Heart left ventricle (tissue), 16 donors: ENCODE data around the gene LINC01488. TPM values are rescaled to one million over a fixed set of nuclear protein-coding genes. Genes with fewer than 3 reads are reported as not detected.
A peak's percentile ranks its signal among the peaks of the same experiment; 100 is the strongest.

Experiments
- ATAC-seq, 4 donors: fragments of 200-7000 bp; cut with Tn5 transposase; one replicate each; pipeline ENCODE4 v1.9.1; 2020 to 2022; ENCODE audit warnings: moderate library complexity in 4 of 4, mild to moderate bottlenecking in 3 of 4, moderate number of reproducible peaks in 1 of 4
- DNase-seq, 5 donors: peaks; one replicate each; pipeline ENCODE4 v3.0.0-alpha.2; 2020
- H3K27ac ChIP-seq, 12 donors: fragments of 200-600 bp; sonication (generic) in 4 of 12; one replicate each; pipeline versions ENCODE4 v1.5.0 to v1.8.0; 2016 to 2022; ENCODE audit warnings: mild to moderate bottlenecking in 2 of 12
- H3K27me3 ChIP-seq, 9 donors: fragments of 200-600 bp; sonication (generic) in 2 of 9; one replicate each; pipeline versions ENCODE4 v1.5.1 to v1.8.0; 2016 to 2022; ENCODE audit warnings: mild to moderate bottlenecking in 3 of 9
- H3K36me3 ChIP-seq, 9 donors: fragments of 200-600 bp; sonication (generic) in 2 of 9; one replicate each; pipeline versions ENCODE4 v1.5.0 to v1.8.0; 2018 to 2022; ENCODE audit warnings: mild to moderate bottlenecking in 2 of 9
- H3K4me1 ChIP-seq, 12 donors: fragments of 200-600 bp; sonication (generic) in 4 of 12; one replicate each; pipeline versions ENCODE4 v1.5.0 to v1.8.0; 2016 to 2022; ENCODE audit warnings: mild to moderate bottlenecking in 3 of 12
- H3K4me3 ChIP-seq, 12 donors: fragments of 200-600 bp; sonication (generic) in 4 of 12; one replicate each; pipeline versions ENCODE4 v1.5.0 to v1.8.0; 2017 to 2022; ENCODE audit warnings: mild to moderate bottlenecking in 9 of 12, moderate library complexity in 4 of 12
- H3K9me3 ChIP-seq, 12 donors: fragments of 200-600 bp; sonication (generic) in 4 of 12; one replicate each; pipeline versions ENCODE4 v1.5.0 to v1.8.0; 2016 to 2022; ENCODE audit warnings: mild to moderate bottlenecking in 1 of 12
- POLR2A ChIP-seq, 2 donors: fragments of 450-650 bp; IDR thresholded peaks; one replicate each; pipeline ENCODE4 v1.6.1; 2017; ENCODE audit warnings: antibody characterized with exemption in 2 of 2, mild to moderate bottlenecking in 2 of 2, moderate library complexity in 2 of 2
- WGBS, 4 donors: extraction: QIAGEN DNeasy Blood & Tissue Kit in 2 of 4; methylation state at CpG; one replicate each; pipeline versions ENCODE4 v1.1.5 to v1.1.7; 2013 to 2018; 5-methylcytosine and 5-hydroxymethylcytosine counted together
- intact Hi-C, 10 donors: fragments of 100-400 bp; cut with DNase I; formaldehyde crosslinking; loops; one replicate each; pipeline versions ENCODE4 v1.11.1 to v1.14.2; 2022
- polyA plus RNA-seq, 2 donors: library from polyadenylated mRNA; stranded (reverse); fragments of 200-250 nt; gene quantifications; one replicate each; pipeline ENCODE4 v1.2.3, GENCODE V29; 2013
- total RNA-seq, 9 donors: library from RNA; depleted of rRNA in 2 of 9; stranded (reverse); fragments of >200 nt in 2 of 9; fragmentation: NEBNext Ultra II Directional in 3 of 9; extraction: Animal tissue kit (Norgen Biotek cat#: 25700) in 3 of 9; gene quantifications; one replicate each; pipeline versions ENCODE4 v1.1.0 to v1.2.4, GENCODE V29; 2016 to 2023
- TF ChIP-seq, protein P1 (sequence below), 12 donors: fragments of 200-600 bp; sonication (generic) in 4 of 12; IDR thresholded peaks; one replicate each; pipeline versions ENCODE4 v1.5.0 to v1.8.0; 2018 to 2022; ENCODE audit warnings: antibody characterized with exemption in 12 of 12, mild to moderate bottlenecking in 5 of 12
- donor health status: ischemic (EF 13 %, LVEDD 7.1; RV severe dilation, severe dysfunction).
- donor health status: healthy with polysubstance abuse.
- donor health status: DM: no; HTN: yes; CAD: no.
- donor health status: DM: no; HTN: no; CAD: no.
- donor health status: ischemic (EF 25% LVEDD 6.9; RV normal size, moderate dysfunction).
- donor health status: ischemic (EF 25% LVEDD 5.7; RV mildly dilated, moderate dysfunction).
- donor health status: healthy.
- donor health status: DM: yes; HTN: yes; CAD: no.
- donor health status: ischemic (EF 35%, LVEDD 5.7; RV mildly dilated, moderate dysfunction).
- donor health status: nonischemic (EF 11% LVEDD 7.7; RV severe dilation, severe dysfunction).
- donor health status: DM: yes; HTN: yes; CAD: no.
- donor health status: PGD.
- donor health status: ischemic (EF 29% LVEDD 5.4; RV normal size, mild dysfunction).
- donor health status: nonischemic (EF 23%, LVEDD 6.1; RV moderate dilation, normal function).

The LINC01488 gene
- total and polyA plus RNA-seq, 11 donors: 0.04 to 0.42 (median 0.14) TPM; not detected in 5

DNA sequence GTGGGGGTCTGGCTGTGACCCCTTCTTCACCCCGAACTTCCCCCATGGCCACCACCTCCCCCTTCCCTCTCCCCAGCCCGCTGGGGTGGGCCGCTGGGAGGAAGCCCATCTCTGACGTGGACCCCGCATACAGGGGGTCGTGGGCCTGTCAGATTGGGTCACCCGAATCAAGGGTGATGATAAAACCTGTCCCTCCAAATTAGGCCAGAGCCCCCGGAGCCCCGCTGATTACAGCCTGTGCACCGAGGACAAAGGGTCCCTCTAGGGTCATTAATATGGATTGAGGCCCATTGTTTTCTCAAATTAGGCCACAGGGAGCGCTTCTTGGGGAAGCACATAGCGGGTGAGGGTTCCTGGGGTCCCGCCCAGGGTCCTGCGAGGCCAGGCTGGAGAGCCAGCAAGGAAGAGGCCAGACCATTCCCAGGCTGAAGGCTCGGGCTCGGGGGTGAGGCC is 4.9 kb upstream of the LINC01488 start:
- DNase-seq (peak in 1 of 5 donors; percentile 51), ATAC-seq (no peak)
- WGBS, 4 donors: 80 to 93% (median 85%) methylated on average over 14 to 16 of the region's 16 CpGs
- H3K4me3 ChIP-seq: no peak overlapping the region
- no peaks in the 10 kb centered on the region for H3K36me3 ChIP-seq
- no peaks in the 10 kb centered on the region for H3K27me3 ChIP-seq
- peaks cover 0 to 6% (median 0%) of the 10 kb centered on the region in 12 donors for H3K9me3 ChIP-seq
- intact Hi-C loops: no loop called here
- H3K27ac ChIP-seq: no peak overlapping the region
- TF ChIP-seq, protein P1, sequence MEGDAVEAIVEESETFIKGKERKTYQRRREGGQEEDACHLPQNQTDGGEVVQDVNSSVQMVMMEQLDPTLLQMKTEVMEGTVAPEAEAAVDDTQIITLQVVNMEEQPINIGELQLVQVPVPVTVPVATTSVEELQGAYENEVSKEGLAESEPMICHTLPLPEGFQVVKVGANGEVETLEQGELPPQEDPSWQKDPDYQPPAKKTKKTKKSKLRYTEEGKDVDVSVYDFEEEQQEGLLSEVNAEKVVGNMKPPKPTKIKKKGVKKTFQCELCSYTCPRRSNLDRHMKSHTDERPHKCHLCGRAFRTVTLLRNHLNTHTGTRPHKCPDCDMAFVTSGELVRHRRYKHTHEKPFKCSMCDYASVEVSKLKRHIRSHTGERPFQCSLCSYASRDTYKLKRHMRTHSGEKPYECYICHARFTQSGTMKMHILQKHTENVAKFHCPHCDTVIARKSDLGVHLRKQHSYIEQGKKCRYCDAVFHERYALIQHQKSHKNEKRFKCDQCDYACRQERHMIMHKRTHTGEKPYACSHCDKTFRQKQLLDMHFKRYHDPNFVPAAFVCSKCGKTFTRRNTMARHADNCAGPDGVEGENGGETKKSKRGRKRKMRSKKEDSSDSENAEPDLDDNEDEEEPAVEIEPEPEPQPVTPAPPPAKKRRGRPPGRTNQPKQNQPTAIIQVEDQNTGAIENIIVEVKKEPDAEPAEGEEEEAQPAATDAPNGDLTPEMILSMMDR (IDR thresholded peaks at IDR 0.05): no peak
- no peak for TF ChIP-seq POLR2A (IDR thresholded peaks at IDR 0.05)
- H3K4me1 ChIP-seq: peaks cover 9 to 22% (median 17%) of the 10 kb centered on the region in 12 donors

DNA sequence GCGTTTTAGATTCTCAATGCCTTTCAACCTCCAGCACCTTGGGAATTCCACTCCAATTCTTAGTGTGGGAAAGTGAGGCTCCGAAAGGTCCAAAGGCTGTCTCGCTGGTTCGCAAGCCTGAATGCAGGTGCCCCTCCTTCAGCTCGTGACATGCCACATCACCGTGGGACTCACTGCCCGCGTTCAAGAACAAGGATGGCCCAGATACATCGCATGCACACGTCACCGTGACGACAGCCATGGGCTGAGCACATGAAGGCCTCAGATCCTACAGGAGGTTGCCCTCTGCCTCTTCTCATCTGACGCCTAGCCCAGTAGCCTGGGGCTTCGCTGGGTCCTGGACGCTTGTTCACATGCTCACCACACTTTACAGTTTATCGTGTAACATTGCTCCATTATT is 4.4 kb upstream of the LINC01488 start:
- intact Hi-C loops: no loop called here
- TF ChIP-seq POLR2A (IDR thresholded peaks at IDR 0.05): no peak
- TF ChIP-seq, protein P1 (IDR thresholded peaks at IDR 0.05): no peak
- DNase-seq: peak in 1 of 5 donors; percentile 52
- Histone ChIP-seq H3K36me3 (no peaks in the 10 kb centered on the region), H3K9me3 (peaks cover 0 to 6% (median 0%) of the 10 kb centered on the region in 12 donors), H3K27ac (no peak overlapping the region), H3K4me3 (no peak overlapping the region), H3K27me3 (no peaks in the 10 kb centered on the region), H3K4me1 (peaks cover 9 to 22% (median 17%) of the 10 kb centered on the region in 12 donors)
- WGBS, 4 donors: 90 to 93% (median 91%) methylated on average over 15 to 16 of the region's 16 CpGs
- ATAC-seq: no peak

DNA sequence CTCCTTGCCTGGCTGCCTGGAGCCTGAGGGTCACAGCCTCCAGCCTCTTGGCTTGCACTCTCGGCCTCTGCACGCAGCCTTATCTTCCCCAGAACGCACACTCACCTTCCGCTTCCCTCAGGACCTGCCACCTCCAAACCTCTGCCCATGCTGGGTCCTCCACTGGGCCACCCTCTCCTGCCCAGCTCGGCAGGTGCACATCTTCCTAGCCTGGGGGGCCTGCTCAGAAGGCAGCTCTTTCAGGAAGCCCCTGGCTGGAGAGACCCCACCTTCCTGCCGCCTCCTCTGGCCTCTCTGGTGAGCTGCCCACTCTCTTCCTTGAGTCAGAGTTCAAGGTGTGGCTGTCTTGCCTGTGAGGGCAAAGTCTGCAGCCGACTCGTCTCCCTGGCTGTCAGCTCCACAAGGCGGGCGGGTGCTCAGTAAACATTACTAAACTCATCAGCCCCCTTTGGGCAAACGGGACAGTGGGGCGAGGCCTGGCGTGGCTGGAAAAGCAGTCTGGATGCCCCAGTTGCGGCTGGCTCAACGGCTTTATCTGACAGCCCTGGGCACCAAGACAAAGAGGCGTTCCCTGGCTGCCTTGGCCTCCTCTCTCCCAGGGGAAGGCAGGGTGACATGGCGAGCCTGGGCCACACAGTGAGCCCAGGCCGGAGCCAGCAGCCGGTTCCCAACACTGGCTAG is 1.7 kb upstream of the LINC01488 start:
- DNase-seq (peak; percentile 52 to 69 (median 62)), ATAC-seq (peak; percentile 79 to 90 (median 84))
- H3K4me1 ChIP-seq: peaks cover 9 to 31% (median 17%) of the 10 kb centered on the region in 12 donors
- H3K27ac ChIP-seq: peak overlapping the region in 10 of 12 donors; percentile 31 to 88 (median 68)
- no peak overlapping the region for H3K4me3 ChIP-seq
- intact Hi-C loops: no loop called here
- H3K36me3 ChIP-seq: no peaks in the 10 kb centered on the region
- no peak for TF ChIP-seq POLR2A (IDR thresholded peaks at IDR 0.05)
- TF ChIP-seq, protein P1 (IDR thresholded peaks at IDR 0.05): no peak
- H3K9me3 ChIP-seq: no peaks in the 10 kb centered on the region
- H3K27me3 ChIP-seq: no peaks in the 10 kb centered on the region
- 47 to 53% (median 49%) methylated on average over 15 to 19 of the region's 19 CpGs for WGBS, 4 donors

DNA sequence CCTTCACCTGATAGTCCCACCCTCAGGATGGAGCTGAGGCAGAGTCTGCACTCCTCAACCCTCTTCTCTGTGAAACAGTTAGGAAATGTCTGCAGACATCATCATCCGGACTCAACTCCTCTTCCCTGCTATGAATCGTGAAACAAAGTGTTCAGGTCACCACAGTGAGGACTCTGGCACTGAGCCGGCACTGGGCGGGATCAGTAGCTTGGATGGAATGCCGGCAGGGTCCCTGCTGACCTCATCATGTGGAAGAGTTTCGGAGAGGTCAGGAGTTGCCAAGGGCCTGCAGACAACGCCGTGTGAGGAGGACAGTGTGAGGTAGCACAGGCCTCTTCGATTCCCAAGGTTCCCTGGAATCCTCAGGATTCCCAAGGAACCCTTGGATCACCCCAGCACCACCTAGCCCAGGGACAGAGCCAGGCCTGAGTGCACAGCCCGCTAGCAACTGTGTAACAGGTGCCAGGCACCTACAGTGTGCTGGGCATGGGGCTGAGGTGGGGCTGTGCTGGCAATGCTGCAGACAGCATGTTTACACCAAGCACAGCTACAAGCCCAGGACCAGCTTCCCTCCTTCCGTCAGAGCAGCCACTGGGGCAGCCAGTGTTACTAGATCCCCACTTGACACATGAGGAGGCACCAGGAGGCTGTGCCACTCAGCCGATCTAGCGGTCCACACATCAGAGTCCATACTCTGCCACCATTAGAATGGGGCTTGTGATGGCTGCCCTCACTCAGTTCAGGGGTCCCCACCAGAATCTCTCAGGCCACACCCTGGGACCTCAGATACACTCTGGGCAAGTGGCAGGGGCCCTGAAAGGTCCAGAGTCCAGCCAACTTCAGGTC is 693 bp upstream of the LINC01488 start:
- peak; percentile 57 to 83 (median 76) for DNase-seq
- peak; percentile 49 to 74 (median 68) for ATAC-seq
- Histone ChIP-seq H3K27me3 (no peaks in the 10 kb centered on the region), H3K4me3 (no peak overlapping the region), H3K4me1 (peaks cover 9 to 38% (median 21%) of the 10 kb centered on the region in 12 donors), H3K36me3 (no peaks in the 10 kb centered on the region), H3K27ac (peak overlapping the region in 11 of 12 donors; percentile 6 to 88 (median 66)), H3K9me3 (no peaks in the 10 kb centered on the region)
- WGBS, 4 donors: 29 to 37% (median 36%) methylated on average over 12 to 13 of the region's 13 CpGs
- no peak for TF ChIP-seq POLR2A (IDR thresholded peaks at IDR 0.05)
- TF ChIP-seq, protein P1 (IDR thresholded peaks at IDR 0.05): no peak
- intact Hi-C loops: no loop called here
